GM12873 (cell line): ENCODE results near the gene RTN4.

Experiments
- CTCF ChIP-seq: IDR thresholded peaks from 2 replicates; pipeline ENCODE4 v1.5.1; 2012; ENCODE audit warnings: low read depth, mild to moderate bottlenecking, moderate library complexity, low read length, control low read depth; ENCODE audit not compliant: insufficient read depth; ENCODE audit errors: missing control alignments

The RTN4 gene

GRCh38 chr2:55010915-55011314 lies 39.3 kb downstream of the RTN4 start:
- no peak for TF ChIP-seq CTCF

GRCh38 chr2:55010149-55010591 lies 40.1 kb downstream of the RTN4 start:
- no peak for TF ChIP-seq CTCF

- TF ChIP-seq CTCF = no peak
These were observed 40.8 kb downstream of the RTN4 start for GRCh38 chr2:55009277-55010060.

GRCh38 chr2:55006306-55006705 lies 43.9 kb downstream of the RTN4 start:
- TF ChIP-seq CTCF = no peak

GRCh38 chr2:55003706-55004639 lies 46.3 kb downstream of the RTN4 start:
- TF ChIP-seq CTCF = no peak

GRCh38 chr2:55001716-55002115 lies 48.5 kb downstream of the RTN4 start:
- TF ChIP-seq CTCF = no peak

GRCh38 chr2:55000341-55000740 lies 49.9 kb downstream of the RTN4 start:
- no peak for TF ChIP-seq CTCF
